ENCODE results near the gene CTBP2.

Gene CTBP2

DNA sequence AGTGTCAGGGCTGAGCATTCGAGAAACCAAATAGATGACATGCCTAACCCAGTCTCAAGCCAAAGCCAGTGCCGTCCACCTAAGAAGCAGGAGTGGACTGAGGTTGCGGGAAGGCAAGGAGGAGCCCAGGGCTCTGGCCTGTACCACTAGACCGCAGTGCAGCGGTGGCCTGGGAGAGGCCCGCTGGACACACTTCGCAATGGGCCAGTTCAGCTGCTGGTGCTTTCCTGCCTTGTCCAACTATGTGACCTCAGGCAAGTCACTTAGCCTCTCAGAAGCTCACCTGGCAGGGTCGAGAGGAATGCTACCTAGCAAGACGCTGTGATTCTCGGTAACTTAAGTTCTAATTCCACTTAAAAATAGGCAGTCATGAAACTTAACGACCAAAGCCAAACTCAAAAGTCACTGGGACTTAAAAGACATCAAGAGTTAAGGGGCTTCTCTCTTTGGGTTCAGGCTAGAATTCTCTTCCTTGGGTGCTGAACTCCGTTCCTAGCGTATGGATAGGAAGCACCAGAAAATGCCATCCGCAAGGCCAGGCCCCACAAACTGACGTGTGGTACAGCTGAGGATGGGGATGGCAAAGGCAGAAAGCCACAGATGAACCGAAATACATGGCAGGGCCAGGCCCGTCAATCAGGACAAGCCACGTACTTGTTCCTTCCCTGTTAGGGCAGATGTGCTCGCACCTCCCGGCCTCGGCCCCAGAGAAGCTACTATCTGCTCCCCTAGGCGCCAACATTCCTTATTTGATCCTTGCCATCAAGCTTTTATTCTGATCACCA, 34.2 kb downstream of the CTBP2 start:
- H3K4me3 ChIP-seq (ENCODE audit: control insufficient read depth, low read depth, low read length): no peak overlapping the region
- no peak for DNase-seq (ENCODE audit: low read depth)
- TF ChIP-seq CTCF (conservative IDR thresholded peaks at IDR 0.05; ENCODE audit: control insufficient read depth, insufficient read depth, low read depth, low read length): no peak

- DNase-seq (ENCODE audit: low read depth): peak; percentile 40
- TF ChIP-seq CTCF (conservative IDR thresholded peaks at IDR 0.05; ENCODE audit: control insufficient read depth, insufficient read depth, low read depth, low read length): no peak
- H3K4me3 ChIP-seq (ENCODE audit: control insufficient read depth, low read depth, low read length): no peak overlapping the region
These were observed 35.5 kb downstream of the CTBP2 start for GRCh38 chr10:125124907-125125306.

DNA sequence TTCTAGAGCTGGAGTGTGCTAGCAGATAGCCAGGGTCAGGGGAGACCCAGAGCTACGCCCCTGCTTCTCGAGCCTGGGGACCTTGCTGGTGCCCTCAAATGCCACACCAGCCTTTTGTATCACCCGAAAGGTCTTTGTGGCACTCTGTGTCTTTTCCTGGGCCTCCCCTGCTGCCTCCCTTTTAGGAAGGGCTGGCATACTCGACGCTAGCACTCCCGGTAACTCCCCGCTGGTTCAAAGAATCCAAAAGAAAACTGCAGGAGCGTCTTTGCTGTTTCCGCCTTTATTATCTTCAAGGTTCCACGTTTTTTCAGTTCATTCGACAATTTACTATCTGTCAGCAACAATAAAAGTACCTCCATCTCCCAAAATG, 36.3 kb downstream of the CTBP2 start:
- H3K4me3 ChIP-seq (ENCODE audit: control insufficient read depth, low read depth, low read length): no peak overlapping the region
- DNase-seq (ENCODE audit: low read depth): no peak
- TF ChIP-seq CTCF (conservative IDR thresholded peaks at IDR 0.05; ENCODE audit: control insufficient read depth, insufficient read depth, low read depth, low read length): no peak

DNA sequence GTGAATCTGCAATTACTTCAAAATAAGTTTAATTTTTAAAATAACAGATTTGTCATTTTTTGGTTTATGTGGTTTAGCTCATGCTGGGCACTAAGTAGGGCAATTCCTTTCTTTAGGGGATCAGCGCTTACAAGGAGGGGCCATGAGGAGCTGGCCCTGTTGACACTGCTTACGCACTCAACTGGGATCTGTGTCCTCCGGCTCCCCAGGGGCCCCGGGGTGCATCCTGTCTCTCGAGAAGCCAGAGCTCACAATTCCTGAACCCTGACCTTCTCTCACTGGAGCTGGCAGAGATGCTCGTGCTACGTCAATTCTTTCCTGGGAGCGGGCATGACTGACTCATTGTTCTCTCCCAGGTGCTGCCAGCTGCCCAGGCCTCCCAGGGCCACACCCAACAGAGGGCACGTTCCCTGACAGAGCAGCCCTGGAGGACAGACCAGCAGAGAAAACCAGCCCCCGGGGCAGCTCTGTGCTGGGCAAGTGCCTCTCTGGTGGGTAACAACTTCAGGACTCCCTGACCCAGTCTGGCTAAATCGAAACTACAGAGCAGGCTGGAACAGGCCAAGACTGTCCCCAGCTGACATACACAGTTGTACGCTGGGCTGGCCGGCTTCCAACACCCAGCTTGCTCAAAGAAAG, 36.8 kb downstream of the CTBP2 start:
- no peak overlapping the region for H3K4me3 ChIP-seq (ENCODE audit: control insufficient read depth, low read depth, low read length)
- DNase-seq (ENCODE audit: low read depth): peak; percentile 82
- TF ChIP-seq CTCF (conservative IDR thresholded peaks at IDR 0.05; ENCODE audit: control insufficient read depth, insufficient read depth, low read depth, low read length): no peak

- DNase-seq (ENCODE audit: low read depth): no peak
- no peak overlapping the region for H3K4me3 ChIP-seq (ENCODE audit: control insufficient read depth, low read depth, low read length)
- TF ChIP-seq CTCF (conservative IDR thresholded peaks at IDR 0.05; ENCODE audit: control insufficient read depth, insufficient read depth, low read depth, low read length): no peak
These were observed 37.8 kb downstream of the CTBP2 start for GRCh38 chr10:125122566-125122965.

GRCh38 chr10:125121003-125121402, 39.4 kb downstream of the CTBP2 start:
- TF ChIP-seq CTCF (conservative IDR thresholded peaks at IDR 0.05; ENCODE audit: control insufficient read depth, insufficient read depth, low read depth, low read length): no peak
- DNase-seq (ENCODE audit: low read depth): no peak
- H3K4me3 ChIP-seq (ENCODE audit: control insufficient read depth, low read depth, low read length): no peak overlapping the region

Data from fibroblast of mammary gland (primary cell).